ENCODE data around the gene F11R. TPM values are rescaled to one million over a fixed set of nuclear protein-coding genes. Genes with fewer than 3 reads are reported as not detected.
"Not testable (repeated sequence)": the region's sequence is repeated elsewhere in the genome, so short reads cannot be mapped to it uniquely, and the experiment has no call there.

The F11R gene
- total RNA-seq, 1 donor from 2014 or later = 8.3 TPM

- ATAC-seq = no peak
- no peak for DNase-seq
- intact Hi-C loops (cut with micrococcal nuclease) = no loop called here
These were observed 3.0 kb downstream of the F11R start for GRCh38 chr1:161017756-161018630.

DNA sequence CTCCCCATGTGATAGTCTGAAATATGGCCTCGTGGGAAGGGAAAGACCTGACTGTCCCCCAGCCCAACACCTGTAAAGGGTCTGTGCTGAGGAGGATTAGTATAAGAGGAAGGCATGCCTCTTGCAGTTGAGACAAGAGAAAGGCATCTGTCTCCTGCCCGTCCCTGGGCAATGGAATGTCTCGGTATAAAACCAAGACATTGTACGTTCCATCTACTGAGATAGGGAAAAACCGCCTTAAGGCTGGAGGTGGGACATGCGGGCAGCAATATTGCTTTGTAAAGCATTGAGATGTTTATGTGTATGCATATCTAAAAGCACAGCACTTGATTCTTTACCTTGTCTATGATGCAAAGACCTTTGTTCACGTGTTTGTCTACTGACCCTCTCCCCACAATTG is 3.8 kb downstream of the F11R start:
- DNase-seq; intact Hi-C loops (cut with micrococcal nuclease); ATAC-seq: not testable (repeated sequence)

DNA sequence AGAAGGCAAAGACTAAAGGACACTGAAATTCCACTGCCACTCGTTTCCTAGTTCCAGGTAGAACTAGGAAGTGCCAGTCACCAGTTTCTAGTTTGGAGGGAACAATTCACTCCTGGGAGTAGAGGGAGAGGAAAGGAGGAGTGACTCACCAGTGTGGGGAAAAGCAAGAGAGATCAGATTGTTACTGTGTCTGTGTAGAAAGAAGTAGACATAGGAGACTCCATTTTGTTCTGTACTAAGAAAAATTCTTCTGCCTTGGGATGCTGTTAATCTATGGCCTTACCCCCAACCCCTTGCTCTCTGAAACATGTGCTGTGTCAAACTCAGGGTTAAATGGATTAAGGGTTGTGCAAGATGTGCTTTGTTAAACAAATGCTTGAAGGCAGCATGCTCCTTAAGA is 4.3 kb downstream of the F11R start:
- DNase-seq; intact Hi-C loops (cut with micrococcal nuclease); ATAC-seq: not testable (repeated sequence)

GRCh38 chr1:161013488-161014230 is 7.3 kb downstream of the F11R start:
- intact Hi-C loops (cut with micrococcal nuclease) = no loop called here
- peak; percentile 80 for DNase-seq
- ATAC-seq = peak; percentile 97

GRCh38 chr1:161013131-161013487 is 7.8 kb downstream of the F11R start:
- ATAC-seq (peak; percentile 10), DNase-seq (no peak)
- intact Hi-C loops (cut with micrococcal nuclease) = no loop called here

- intact Hi-C loops (cut with micrococcal nuclease) = no loop called here
- ATAC-seq (no peak), DNase-seq (no peak)
These were observed 8.5 kb downstream of the F11R start for GRCh38 chr1:161012420-161012819.

- intact Hi-C loops (cut with micrococcal nuclease) = no loop called here
- DNase-seq (no peak), ATAC-seq (no peak)
These were observed 11.2 kb downstream of the F11R start for GRCh38 chr1:161009602-161010211.

DNA sequence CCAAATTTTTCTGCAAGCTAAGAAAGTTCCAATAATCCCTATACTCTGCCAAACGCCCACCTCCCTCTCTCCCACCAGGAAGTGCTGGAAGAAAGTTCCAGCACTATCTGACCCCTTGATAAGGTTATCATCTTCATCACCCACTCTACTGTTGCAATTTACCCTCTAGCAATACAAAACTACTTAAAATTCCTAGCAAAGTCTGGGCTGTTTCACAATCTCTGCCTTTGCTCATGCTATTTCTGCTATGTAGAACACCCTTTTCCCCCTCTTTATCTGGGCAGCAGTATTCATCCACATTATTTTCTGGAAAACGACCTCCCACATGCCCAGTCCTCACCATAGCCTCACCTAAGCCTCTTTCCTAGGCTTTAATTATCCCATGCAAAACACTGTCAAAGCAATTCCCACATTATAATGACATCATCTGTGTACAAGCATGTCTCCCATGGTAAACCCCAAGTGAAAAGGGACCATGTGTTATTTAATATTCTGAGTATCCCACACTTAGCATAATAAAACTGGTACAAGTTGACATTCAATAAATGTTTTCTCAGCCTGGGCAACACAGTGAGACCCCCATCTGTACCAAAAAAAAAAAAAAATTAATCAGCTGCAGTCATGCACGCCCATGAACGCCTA is 12.0 kb downstream of the F11R start:
- intact Hi-C loops (cut with micrococcal nuclease) = no loop called here
- DNase-seq (no peak), ATAC-seq (no peak)

DNA sequence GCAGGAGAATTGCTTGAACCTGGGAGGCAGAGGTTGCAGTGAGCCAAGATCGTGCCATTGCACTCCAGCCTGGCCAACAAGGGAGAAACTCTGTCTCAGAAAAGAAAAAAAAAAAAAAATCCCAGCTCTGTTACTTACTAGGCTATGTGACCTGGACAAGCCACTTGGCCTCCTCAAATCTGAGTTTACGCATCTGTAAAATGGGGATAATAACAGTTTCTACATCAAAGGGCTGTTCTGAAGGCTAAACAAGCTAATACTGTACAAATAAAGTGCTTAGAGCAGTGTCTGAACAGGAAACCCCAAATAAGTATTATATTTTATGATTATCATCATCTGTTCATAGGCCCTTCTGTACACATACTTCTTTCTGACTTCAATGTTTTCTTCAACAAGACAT is 13.6 kb downstream of the F11R start:
- ATAC-seq (no peak), DNase-seq (no peak)
- intact Hi-C loops (cut with micrococcal nuclease) = no loop called here

DNA sequence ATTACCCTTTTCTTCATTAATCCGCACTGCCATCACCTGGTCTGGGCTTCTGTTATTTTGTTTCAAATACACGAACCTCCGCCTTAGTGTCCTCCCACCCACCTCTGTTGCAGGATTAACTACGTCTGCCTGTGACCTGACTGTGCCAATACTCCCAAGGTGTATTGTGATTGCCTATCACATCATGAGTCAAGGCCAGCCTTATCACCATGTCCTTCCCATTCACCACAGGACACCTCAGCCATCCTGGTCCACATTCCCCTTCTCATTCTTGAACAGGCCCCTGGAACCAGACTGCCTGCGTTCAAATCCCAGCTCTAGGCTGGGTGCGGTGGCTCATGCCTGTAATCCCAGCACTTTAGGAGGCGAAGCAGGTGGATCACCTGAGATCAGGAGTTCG is 14.4 kb downstream of the F11R start:
- intact Hi-C loops (cut with micrococcal nuclease) = no loop called here
- no peak for DNase-seq
- no peak for ATAC-seq

DNA sequence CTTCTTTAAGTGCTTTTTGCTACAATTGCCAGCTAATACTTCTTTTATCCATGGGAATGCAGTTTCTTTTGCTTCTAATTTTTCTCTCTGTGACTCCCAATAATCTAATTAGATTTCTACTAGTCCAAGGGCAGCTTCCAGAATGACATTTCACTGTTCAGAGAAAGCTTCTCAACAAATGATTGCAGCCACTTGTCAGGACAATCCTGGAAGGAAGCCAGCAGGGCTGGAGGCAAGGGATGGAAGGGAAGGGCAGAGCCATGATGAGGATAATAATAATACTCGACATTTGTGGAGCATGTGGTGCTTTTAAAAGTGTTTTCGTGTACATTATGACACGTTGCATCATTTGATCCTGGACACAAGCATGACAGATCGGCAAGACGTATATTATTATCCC is 19.4 kb downstream of the F11R start:
- peak; percentile 40 for ATAC-seq
- DNase-seq = peak; percentile 49
- intact Hi-C loops (cut with micrococcal nuclease) = no loop called here

DNA sequence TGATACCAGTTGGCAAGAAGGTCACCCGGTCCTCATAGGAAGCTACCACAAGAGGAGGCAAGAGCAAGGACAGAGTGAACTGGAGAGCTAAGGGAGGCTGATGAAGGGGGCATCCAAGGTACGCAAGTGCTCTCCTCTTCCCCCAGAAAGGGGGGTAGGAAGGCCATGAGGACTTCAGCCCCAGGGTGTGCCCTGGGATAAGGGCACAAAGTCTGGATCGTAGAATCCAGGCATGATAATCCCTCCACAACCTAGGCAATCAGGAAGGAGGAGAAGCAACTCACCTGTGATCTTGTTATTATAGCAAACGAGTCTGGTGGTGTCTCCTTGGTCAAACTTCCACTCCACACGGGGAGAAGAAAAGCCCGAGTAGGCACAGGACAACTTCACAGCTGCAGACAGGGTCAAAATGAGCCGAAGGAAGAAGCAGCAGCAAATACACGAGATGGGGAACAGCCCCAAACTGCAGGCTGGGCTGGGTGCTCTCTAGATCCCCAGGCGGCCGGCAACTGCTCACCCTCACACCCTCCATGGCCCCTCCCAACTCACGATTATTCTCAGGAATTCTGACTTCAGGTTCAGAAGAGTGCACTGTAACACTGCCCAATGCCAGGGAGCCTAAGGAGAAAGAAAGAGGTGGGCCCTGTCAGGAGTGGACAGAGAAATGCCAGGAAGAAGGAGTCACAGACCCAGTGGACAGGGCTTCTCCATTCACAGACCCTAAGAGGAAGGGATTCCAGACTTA is 20.0 kb downstream of the F11R start:
- ATAC-seq (no peak), DNase-seq (no peak)
- intact Hi-C loops (cut with micrococcal nuclease) = no loop called here

- no peak for DNase-seq
- intact Hi-C loops (cut with micrococcal nuclease) = loop anchor here (10.0 kb wide), 1 partner anchor 95 kb away; the partner anchor contains the start of gene KLHDC9
- ATAC-seq = no peak
These were observed 21.6 kb downstream of the F11R start for GRCh38 chr1:160999376-160999775.

DNA sequence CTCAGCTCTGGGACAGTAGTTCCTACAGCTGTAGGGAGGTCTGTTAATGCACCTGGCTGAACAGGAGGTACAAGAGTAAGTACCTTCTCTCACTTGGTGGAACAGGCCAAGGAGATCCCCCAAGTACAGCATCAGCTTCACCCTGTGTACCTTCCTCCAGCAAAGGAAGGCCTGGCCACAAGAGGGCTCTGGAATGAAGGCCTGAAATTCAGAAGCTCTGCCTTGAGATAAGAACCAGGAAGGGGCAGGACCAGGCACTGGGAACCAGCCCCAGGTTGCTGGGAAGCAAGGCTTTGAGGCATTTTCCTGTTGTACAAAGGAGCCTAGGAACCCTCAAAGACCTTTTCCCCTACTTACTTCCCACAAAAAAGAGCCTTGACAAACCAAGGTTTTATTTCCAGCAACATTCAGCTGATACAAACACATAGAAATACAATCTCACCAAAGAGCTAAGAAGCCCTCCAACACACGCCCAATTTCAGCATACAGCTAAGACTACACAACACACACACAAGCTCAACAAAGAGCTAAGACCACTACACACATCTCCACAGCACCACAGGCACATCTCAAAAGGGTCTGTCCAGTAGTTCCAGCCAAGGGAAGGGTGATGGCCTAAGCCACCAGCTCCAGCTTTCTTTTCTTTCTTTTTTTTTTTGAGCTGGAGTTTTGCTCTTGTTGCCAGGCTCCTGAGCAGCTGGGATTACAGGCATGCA is 23.5 kb downstream of the F11R start:
- peak; percentile 64 for DNase-seq
- peak; percentile 91 for ATAC-seq
- intact Hi-C loops (cut with micrococcal nuclease) = loop anchor here (10.0 kb wide), 1 partner anchor 97 kb away; the partner anchor contains the start of gene KLHDC9

GRCh38 chr1:160996178-160996577 is 24.8 kb downstream of the F11R start:
- no peak for ATAC-seq
- intact Hi-C loops (cut with micrococcal nuclease) = loop anchor here (10.0 kb wide), 1 partner anchor 99 kb away; the partner anchor contains the start of gene KLHDC9
- no peak for DNase-seq

DNA sequence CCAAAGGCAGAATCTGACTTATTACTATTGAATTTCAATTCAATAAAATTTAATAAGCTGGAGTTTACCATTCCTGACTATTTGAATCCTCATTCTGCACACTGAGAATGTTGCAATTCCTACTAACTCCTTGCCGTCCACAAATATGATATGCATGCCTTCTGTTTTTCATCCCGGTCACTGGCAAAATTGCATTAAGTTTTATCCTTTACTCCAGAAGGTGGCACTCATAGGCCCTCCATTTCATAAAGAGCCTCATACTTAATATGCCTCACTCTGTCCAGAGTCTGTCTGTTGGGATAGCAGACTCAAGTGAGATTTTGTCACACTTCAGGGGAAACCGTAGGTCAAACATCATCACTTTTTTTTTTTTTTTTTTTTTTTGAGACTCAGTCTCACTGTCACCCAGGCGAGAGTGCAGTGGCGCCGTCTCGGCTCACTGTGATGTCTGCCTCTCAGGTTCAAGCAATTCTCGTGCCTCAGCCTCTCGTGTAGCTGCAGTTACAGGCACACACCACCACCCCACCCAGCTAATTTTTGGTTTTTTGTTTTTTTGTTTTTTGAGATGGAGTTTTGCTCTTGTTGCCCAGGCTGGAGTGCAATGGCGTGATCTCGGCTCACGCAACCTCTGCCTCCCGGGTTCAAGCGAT is 27.3 kb downstream of the F11R start:
- intact Hi-C loops (cut with micrococcal nuclease) = loop anchor here (5.0 to 10.0 kb wide), 2 partner anchors 101 to 266 kb away; partner anchors contain the start of gene KLHDC9
- DNase-seq (no peak), ATAC-seq (peak; percentile 51)

- intact Hi-C loops (cut with micrococcal nuclease) = loop anchor here (5.0 to 10.0 kb wide), 2 partner anchors 103 to 265 kb away; partner anchors contain the start of gene KLHDC9
- ATAC-seq, DNase-seq: not testable (repeated sequence)
These were observed 28.9 kb downstream of the F11R start for GRCh38 chr1:160992036-160992435.
